COLO829 (cell line): ENCODE results near the gene TTR.
A peak's percentile ranks its signal among the peaks of the same experiment; 100 is the strongest.

Experiments
- DNase-seq: peaks from one replicate; pipeline ENCODE4 v3.0.0; 2012; ENCODE audit warnings: low spot score

Gene TTR

GRCh38 chr18:31579375-31579774 is 12.3 kb upstream of the TTR start:
- DNase-seq, result no peak

- DNase-seq, result peak; percentile 74
Measured at GRCh38 chr18:31581498-31582197, 10.0 kb upstream of the TTR start.

- DNase-seq, result no peak
Measured at GRCh38 chr18:31583185-31583854, 8.4 kb upstream of the TTR start.

GRCh38 chr18:31585991-31586390 is 5.7 kb upstream of the TTR start:
- no peak for DNase-seq

- no peak for DNase-seq
Measured at GRCh38 chr18:31586616-31587015, 5.1 kb upstream of the TTR start.

- no peak for DNase-seq
Measured at GRCh38 chr18:31587529-31587928, 4.1 kb upstream of the TTR start.

- DNase-seq, result no peak
Measured at GRCh38 chr18:31590570-31590969, 1.1 kb upstream of the TTR start.

GRCh38 chr18:31591113-31591512 is 564 bp upstream of the TTR start:
- DNase-seq, result no peak

GRCh38 chr18:31592506-31593157 is 955 bp downstream of the TTR start:
- DNase-seq, result peak; percentile 57

- no peak for DNase-seq
Measured at GRCh38 chr18:31595121-31595771, 3.6 kb downstream of the TTR start.

GRCh38 chr18:31596081-31596872 is 4.6 kb downstream of the TTR start:
- peak; percentile 76 for DNase-seq

GRCh38 chr18:31598021-31598805 is 6.5 kb downstream of the TTR start:
- no peak for DNase-seq

- no peak for DNase-seq
Measured at GRCh38 chr18:31603315-31603714, 11.6 kb downstream of the TTR start.

- DNase-seq, result no peak
Measured at GRCh38 chr18:31606265-31606664, 14.6 kb downstream of the TTR start.

- DNase-seq, result no peak
Measured at GRCh38 chr18:31607384-31607783, 15.7 kb downstream of the TTR start.

GRCh38 chr18:31609886-31610285 is 18.2 kb downstream of the TTR start:
- DNase-seq, result no peak

GRCh38 chr18:31610286-31611205 is 18.9 kb downstream of the TTR start:
- no peak for DNase-seq

- DNase-seq, result no peak
Measured at GRCh38 chr18:31611511-31611910, 19.8 kb downstream of the TTR start.

GRCh38 chr18:31612124-31612523 is 20.4 kb downstream of the TTR start:
- no peak for DNase-seq

- DNase-seq, result no peak
Measured at GRCh38 chr18:31614044-31614443, 22.4 kb downstream of the TTR start.
